Bronchial epithelial cell (primary cell): ENCODE data around the gene CAMP. TPM values are rescaled to one million over a fixed set of nuclear protein-coding genes. Genes with fewer than 3 reads are reported as not detected.

ENCODE experiments used
- DNase-seq: peaks from one replicate; pipeline ENCODE4 v3.0.0-alpha.2; 2010; ENCODE audit warnings: low read depth
- FAIRE-seq: peaks from 2 replicates; lab custom pipeline; 2011; peaks lifted over from hg19 to GRCh38; lab: Jason Lieb, UNC
- H3K27me3 ChIP-seq: 2 replicates; pipeline ENCODE4 v1.5.1; 2011; ENCODE audit warnings: low read length; ENCODE audit not compliant: control insufficient read depth, insufficient read depth
- H3K36me3 ChIP-seq: 2 replicates; pipeline ENCODE4 v1.5.1; 2011; ENCODE audit warnings: low read length; ENCODE audit not compliant: control insufficient read depth, insufficient read depth
- H3K4me3 ChIP-seq: 2 replicates; pipeline ENCODE4 v1.5.1; 2011; ENCODE audit warnings: mild to moderate bottlenecking, low read depth, low read length, control low read depth
- CTCF ChIP-seq: IDR thresholded peaks from 2 replicates; pipeline ENCODE4 v1.5.1; 2011; ENCODE audit warnings: mild to moderate bottlenecking, moderate library complexity, low read length, control low read depth, inconsistent platforms; ENCODE audit not compliant: insufficient read depth, severe bottlenecking
- total RNA-seq: library from RNA; depleted of rRNA; stranded (reverse); fragments of >200 nt; gene quantifications from 2 replicates; pipeline ENCODE4 v1.2.1, GENCODE V29; 2014

CAMP gene
- total RNA-seq, 1 donor from 2014 or later = 11.3 TPM

DNA sequence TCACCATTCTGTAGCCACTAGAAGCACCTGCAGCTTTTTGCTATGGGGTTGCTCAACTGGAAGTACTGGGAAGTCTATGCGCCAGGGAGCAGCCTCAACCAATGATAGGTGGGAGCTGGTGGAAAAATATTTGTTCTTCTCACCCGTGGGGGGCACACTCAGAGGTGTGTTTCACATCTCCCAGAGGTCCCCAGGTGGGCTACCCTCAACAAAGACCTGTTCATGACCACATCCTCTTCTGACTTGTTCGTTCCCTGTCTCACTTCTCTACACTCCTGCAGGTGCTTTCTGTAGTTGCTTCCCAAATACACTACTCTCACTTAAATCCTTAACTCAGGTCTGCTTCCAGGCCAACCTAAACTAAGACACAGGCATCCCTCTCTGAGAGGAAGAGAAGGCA is 3.6 kb downstream of the CAMP start:
- H3K4me3 ChIP-seq = no peak overlapping the region
- FAIRE-seq (no peak), DNase-seq (no peak)
- H3K27me3 ChIP-seq = no peaks in the 10 kb centered on the region
- no peaks in the 10 kb centered on the region for H3K36me3 ChIP-seq
- no peak for TF ChIP-seq CTCF

DNA sequence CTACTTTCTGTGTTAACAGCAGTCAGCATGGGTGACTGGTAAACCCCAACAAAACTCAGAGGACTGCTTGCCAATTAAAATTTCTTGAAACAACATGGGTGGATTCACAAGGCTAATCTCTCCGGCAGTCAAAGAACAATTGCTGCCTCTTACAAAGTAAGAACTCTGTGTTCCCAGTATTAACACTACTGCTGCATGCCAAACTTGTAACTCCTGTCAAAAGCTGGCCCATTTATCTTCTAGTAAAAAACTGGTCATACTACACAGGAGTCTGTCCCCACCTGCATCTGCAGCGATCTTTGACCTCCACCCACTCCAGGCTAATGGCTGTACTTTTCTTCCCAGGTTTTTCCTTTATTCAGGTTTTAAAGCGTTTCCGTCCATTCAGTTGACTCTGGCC is 8.9 kb downstream of the CAMP start:
- no peak for DNase-seq
- TF ChIP-seq CTCF = no peak
- FAIRE-seq = no peak
- H3K36me3 ChIP-seq = no peaks in the 10 kb centered on the region
- no peak overlapping the region for H3K4me3 ChIP-seq
- H3K27me3 ChIP-seq = no peaks in the 10 kb centered on the region

DNA sequence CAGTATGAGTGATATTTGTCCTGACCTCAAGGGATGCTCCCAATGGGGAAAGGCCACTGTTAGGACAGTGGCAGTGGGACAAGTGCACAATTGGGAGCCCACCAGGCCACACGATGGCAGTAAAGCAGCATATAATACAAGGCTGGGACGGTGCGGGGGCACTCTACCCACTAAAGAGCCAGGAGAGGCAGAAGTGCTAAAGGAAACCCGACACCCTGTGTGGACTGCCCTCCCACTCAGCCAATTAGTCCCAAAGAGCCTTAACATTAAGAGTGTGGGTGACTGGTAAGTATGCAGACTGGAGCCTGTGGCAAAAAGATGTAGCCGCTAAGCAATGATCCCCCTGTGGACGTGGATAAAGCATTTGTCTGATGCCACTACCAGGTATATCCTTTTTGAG is 9.4 kb downstream of the CAMP start:
- Histone ChIP-seq H3K4me3 (no peak overlapping the region), H3K27me3 (no peaks in the 10 kb centered on the region), H3K36me3 (no peaks in the 10 kb centered on the region)
- FAIRE-seq (no peak), DNase-seq (peak; percentile 53)
- peak; percentile 52 for TF ChIP-seq CTCF

GRCh38 chr3:48233542-48233941 is 10.2 kb downstream of the CAMP start:
- no peak for FAIRE-seq
- H3K36me3 ChIP-seq = no peaks in the 10 kb centered on the region
- TF ChIP-seq CTCF = no peak
- H3K27me3 ChIP-seq = no peaks in the 10 kb centered on the region
- no peak overlapping the region for H3K4me3 ChIP-seq
- DNase-seq = no peak

DNA sequence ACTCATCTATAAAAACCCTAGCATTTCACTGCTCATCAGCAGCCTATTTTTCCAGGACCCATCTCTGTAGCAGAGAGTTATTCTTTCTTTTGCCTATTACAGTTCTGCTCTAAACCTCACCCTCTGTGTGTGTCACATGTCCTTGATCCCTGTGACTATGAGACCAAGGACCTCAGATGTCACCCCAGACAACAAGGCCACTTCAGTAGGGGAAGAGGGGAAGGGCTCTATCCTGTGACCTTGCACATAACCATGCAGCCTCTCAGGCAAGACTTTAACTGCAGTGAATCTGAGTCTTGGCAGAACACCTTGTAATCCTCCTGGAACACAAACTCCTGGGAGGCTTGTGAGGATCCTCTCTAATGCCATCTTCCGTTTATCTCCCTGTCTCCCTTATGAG is 13.2 kb downstream of the CAMP start:
- Histone ChIP-seq H3K27me3 (no peaks in the 10 kb centered on the region), H3K36me3 (no peaks in the 10 kb centered on the region), H3K4me3 (no peak overlapping the region)
- no peak for DNase-seq
- FAIRE-seq = no peak
- no peak for TF ChIP-seq CTCF

- TF ChIP-seq CTCF = no peak
- Histone ChIP-seq H3K4me3 (no peak overlapping the region), H3K36me3 (no peaks in the 10 kb centered on the region), H3K27me3 (no peaks in the 10 kb centered on the region)
- no peak for FAIRE-seq
- DNase-seq = no peak
Observed at GRCh38 chr3:48238531-48239085, 15.3 kb downstream of the CAMP start.
